Activated CD8-positive, alpha-beta T cell treated with anti-CD3 and anti-CD28 coated beads for 36 hours (primary cell): ENCODE results near the gene SUGCT. TPM values are rescaled to one million over a fixed set of nuclear protein-coding genes. Genes with fewer than 3 reads are reported as not detected.
"Not testable (repeated sequence)": the region's sequence is repeated elsewhere in the genome, so short reads cannot be mapped to it uniquely, and the experiment has no call there.

ENCODE experiments used
- ATAC-seq: fragments of 200-7000 bp; cut with Tn5 transposase; one replicate; pipeline ENCODE4 v1.10.0; 2021; ENCODE audit warnings: mild to moderate bottlenecking, moderate library complexity
- CTCF ChIA-PET: fragments of 350-600 bp; sonication (Branson Sonifier 250); formaldehyde crosslinking; loops from one replicate; lab custom pipeline; 2021; ENCODE audit warnings: antibody characterized with exemption; lab: Charles Lee
- POLR2A ChIA-PET: fragments of 350-600 bp; sonication (Branson Sonifier 250); formaldehyde crosslinking; loops from one replicate; lab custom pipeline; 2021; ENCODE audit warnings: antibody characterized with exemption; lab: Charles Lee
- DNase-seq: peaks from one replicate; pipeline ENCODE4 v3.0.0-alpha.2; 2020
- H3K27ac Mint-ChIP-seq: one replicate; pipeline ENCODE4 v1.8.0; 2021; ENCODE audit warnings: mild to moderate bottlenecking, mixed read lengths
- H3K27me3 Mint-ChIP-seq: one replicate; pipeline ENCODE4 v1.8.0; 2021; ENCODE audit warnings: mixed read lengths
- H3K36me3 Mint-ChIP-seq: one replicate; pipeline ENCODE4 v1.8.0; 2021; ENCODE audit warnings: low read depth, mixed read lengths
- H3K4me1 Mint-ChIP-seq: one replicate; pipeline ENCODE4 v1.8.0; 2021; ENCODE audit warnings: low read depth, mixed read lengths
- H3K4me3 Mint-ChIP-seq: one replicate; pipeline ENCODE4 v1.8.0; 2021; ENCODE audit warnings: mild to moderate bottlenecking, moderate library complexity, mixed read lengths
- H3K9me3 Mint-ChIP-seq: one replicate; pipeline ENCODE4 v1.8.0; 2021; ENCODE audit warnings: mixed read lengths
- intact Hi-C: fragments of 100-400 bp; cut with micrococcal nuclease; formaldehyde crosslinking; loops from one replicate; pipeline ENCODE4 v1.10.0; 2022
- total RNA-seq, 2 experiments: library from RNA; stranded (reverse); gene quantifications; one replicate each; pipeline ENCODE4 v1.2.3, GENCODE V29; 2021
- TF ChIP-seq, protein P1 (sequence below): fragments of 200-600 bp; IDR thresholded peaks from one replicate; pipeline ENCODE4 v1.8.0; 2022; ENCODE audit warnings: antibody characterized with exemption, mild to moderate bottlenecking

The SUGCT gene
- total RNA-seq, 2 experiments from 2014 or later, result 1.6 to 2.0 TPM

DNA sequence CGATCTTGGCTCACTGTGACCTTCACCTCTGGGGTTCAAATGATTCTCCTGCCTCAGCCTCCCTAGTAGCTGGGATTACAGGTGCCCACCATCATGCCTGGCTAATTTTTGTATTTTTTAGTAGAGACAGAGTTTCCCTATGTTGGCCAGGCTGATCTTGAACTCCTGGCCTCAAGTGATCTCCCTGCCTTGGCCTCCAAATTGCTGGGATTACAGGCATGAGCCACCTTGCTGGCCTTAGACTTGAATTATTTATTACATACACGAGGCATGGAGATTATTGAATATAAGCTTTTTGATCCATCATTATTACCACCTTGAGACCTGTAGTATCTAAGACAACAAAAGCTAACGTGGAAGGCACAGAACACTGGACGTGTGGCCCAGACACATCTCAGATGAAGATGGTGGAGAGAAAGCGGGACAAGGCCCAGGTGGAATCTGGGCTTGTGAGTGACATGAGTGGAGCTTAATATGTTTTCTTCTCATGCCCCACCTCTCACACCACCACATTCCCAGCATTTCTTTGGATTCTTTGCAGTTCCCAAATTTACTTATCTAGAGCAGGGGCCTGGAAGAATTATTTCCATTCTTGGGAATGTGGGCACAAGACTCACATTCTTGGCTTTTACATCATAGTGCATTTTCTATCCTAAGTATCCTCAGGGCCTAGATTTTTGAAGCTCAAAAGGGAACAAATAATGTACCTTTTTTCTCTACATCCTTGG is 76.6 kb downstream of the SUGCT start:
- POLR2A ChIA-PET, result no interaction called here
- Mint-ChIP-seq H3K27me3 (no peaks in the 10 kb centered on the region), H3K4me3 (no peak overlapping the region), H3K36me3 (no peaks in the 10 kb centered on the region), H3K9me3 (no peaks in the 10 kb centered on the region), H3K27ac (no peak overlapping the region), H3K4me1 (no peaks in the 10 kb centered on the region)
- intact Hi-C loops, result no loop called here
- ATAC-seq (no peak), DNase-seq (no peak)
- CTCF ChIA-PET, result no interaction called here
- TF ChIP-seq, protein P1, sequence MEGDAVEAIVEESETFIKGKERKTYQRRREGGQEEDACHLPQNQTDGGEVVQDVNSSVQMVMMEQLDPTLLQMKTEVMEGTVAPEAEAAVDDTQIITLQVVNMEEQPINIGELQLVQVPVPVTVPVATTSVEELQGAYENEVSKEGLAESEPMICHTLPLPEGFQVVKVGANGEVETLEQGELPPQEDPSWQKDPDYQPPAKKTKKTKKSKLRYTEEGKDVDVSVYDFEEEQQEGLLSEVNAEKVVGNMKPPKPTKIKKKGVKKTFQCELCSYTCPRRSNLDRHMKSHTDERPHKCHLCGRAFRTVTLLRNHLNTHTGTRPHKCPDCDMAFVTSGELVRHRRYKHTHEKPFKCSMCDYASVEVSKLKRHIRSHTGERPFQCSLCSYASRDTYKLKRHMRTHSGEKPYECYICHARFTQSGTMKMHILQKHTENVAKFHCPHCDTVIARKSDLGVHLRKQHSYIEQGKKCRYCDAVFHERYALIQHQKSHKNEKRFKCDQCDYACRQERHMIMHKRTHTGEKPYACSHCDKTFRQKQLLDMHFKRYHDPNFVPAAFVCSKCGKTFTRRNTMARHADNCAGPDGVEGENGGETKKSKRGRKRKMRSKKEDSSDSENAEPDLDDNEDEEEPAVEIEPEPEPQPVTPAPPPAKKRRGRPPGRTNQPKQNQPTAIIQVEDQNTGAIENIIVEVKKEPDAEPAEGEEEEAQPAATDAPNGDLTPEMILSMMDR, result no peak

DNA sequence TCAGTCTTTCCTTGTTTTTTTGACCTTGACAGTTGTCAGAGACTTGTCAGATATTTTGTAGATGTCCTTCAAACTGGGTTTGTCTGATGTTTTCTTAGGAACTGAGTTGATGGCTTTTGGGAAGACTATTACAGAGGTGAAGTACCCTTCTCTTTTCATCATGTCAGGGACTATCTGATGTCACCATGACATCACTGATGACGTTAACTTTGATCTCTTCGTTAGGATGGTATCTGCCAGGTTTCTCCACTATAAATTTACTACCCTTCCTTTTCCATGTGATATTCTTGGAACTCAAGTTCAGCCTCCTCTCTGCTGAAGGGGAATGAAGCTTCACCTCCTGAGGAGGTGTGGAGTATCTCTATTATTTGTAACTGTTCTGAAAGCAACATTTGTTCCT is 78.5 kb downstream of the SUGCT start:
- POLR2A ChIA-PET, result no interaction called here
- CTCF ChIA-PET, result no interaction called here

GRCh38 chr7:40213856-40214255 is 79.1 kb downstream of the SUGCT start:
- ATAC-seq, result no peak
- Mint-ChIP-seq H3K27me3 (no peaks in the 10 kb centered on the region), H3K4me1 (no peaks in the 10 kb centered on the region), H3K27ac (no peak overlapping the region), H3K36me3 (no peaks in the 10 kb centered on the region), H3K9me3 (no peaks in the 10 kb centered on the region), H3K4me3 (no peak overlapping the region)
- ChIA-PET CTCF (no interaction called here), POLR2A (no interaction called here)
- no peak for DNase-seq
- TF ChIP-seq, protein P1, result no peak
- intact Hi-C loops, result no loop called here

More for the DNA sequence above, 78.5 kb downstream of the SUGCT start:
- H3K4me3 Mint-ChIP-seq, result no peak overlapping the region
- H3K4me1 Mint-ChIP-seq, result no peaks in the 10 kb centered on the region
- TF ChIP-seq, protein P1, result no peak
- intact Hi-C loops, result no loop called here
- ATAC-seq (no peak), DNase-seq (no peak)
- H3K36me3 Mint-ChIP-seq, result no peaks in the 10 kb centered on the region
- H3K27ac Mint-ChIP-seq, result no peak overlapping the region
- H3K27me3 Mint-ChIP-seq, result no peaks in the 10 kb centered on the region
- no peaks in the 10 kb centered on the region for H3K9me3 Mint-ChIP-seq

- CTCF ChIA-PET, result interaction anchor here (1.5 kb wide), 1 partner anchor 14 kb away, joined by 4 read pairs; no protein-coding TSS in a partner anchor
- DNase-seq, H3K27ac Mint-ChIP-seq, H3K36me3 Mint-ChIP-seq, H3K4me3 Mint-ChIP-seq, intact Hi-C loops, H3K9me3 Mint-ChIP-seq, H3K4me1 Mint-ChIP-seq, ATAC-seq, H3K27me3 Mint-ChIP-seq, POLR2A ChIA-PET: not testable (repeated sequence)
Measured at GRCh38 chr7:40218612-40219011, 83.8 kb downstream of the SUGCT start.

DNA sequence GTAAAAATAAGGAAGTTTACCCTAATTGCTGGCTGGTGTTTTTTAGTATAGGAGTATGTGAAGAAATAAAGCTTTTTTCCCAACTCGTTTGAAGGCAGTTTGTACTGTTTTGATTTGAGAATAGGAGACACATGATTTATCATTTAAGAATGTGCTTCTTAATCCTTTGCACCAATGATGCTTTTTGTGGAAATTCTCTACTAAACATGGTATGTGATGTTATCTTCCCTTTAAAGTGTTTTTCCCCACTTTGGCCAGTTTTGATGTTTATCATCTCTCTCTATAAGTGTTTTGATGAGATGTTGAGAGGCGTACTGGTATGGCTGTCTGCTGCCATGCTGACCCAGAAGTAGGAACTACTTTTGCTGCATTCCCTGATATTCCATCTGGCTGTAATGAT is 85.1 kb downstream of the SUGCT start:
- ATAC-seq (no peak), DNase-seq (no peak)
- no peak overlapping the region for H3K4me3 Mint-ChIP-seq
- no peaks in the 10 kb centered on the region for H3K27me3 Mint-ChIP-seq
- no peaks in the 10 kb centered on the region for H3K4me1 Mint-ChIP-seq
- POLR2A ChIA-PET, result interaction anchor here (0.6 kb wide), 1 partner anchor 972 kb away, joined by 5 read pairs; no protein-coding TSS in a partner anchor
- no peaks in the 10 kb centered on the region for H3K9me3 Mint-ChIP-seq
- TF ChIP-seq, protein P1, result no peak
- intact Hi-C loops, result no loop called here
- peaks cover 2% of the 10 kb centered on the region for H3K36me3 Mint-ChIP-seq
- no peak overlapping the region for H3K27ac Mint-ChIP-seq
- CTCF ChIA-PET, result interaction anchor here (2.3 kb wide), 1 partner anchor 13 kb away, joined by 6 read pairs; no protein-coding TSS in a partner anchor
